ENCODE data around the gene STOM. TPM values are rescaled to one million over a fixed set of nuclear protein-coding genes. Genes with fewer than 3 reads are reported as not detected.

STOM gene
- total RNA-seq, 4 donors from 2014 or later, result 43.7 to 169 (median 119) TPM

DNA sequence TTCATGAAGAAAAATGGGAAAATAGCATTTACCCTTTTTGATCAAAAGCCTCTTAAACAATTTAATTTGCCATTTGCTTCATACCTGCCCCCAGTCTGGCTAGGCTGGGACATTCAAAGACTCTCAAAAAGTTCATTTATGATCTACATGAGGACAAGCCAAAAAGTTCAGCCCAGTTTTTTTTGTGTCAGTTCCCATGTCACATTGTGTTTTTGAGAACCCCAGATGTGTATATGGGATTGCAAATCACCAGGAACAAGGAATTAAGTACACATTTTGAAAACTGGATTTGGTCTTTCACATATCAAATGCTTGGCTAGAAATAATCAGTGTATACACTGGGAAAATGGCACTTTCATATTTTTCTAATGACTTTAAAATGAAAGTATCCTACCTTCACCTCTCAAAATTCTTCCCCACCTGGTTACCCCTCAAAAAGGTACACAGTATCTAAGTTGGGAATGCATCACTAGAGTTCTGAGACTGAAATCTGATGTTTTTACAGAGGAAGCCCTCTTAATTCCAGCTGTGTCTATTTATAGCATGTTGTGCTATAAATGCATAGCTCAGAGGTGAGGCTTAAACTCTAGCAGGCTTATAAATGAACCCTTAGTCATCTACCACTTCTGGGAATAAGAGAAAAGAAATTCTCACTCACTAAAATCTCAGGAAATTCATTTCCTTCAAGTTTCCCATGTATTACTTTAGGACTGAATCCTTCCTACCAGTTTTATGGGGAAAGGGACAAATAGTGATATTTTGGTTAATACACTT is 9.3 kb downstream of the STOM start:
- no peak for DNase-seq
- intact Hi-C loops (cut with DNase I), result no loop called here
- H3K4me1 ChIP-seq, result peaks cover 43 to 100% (median 81%) of the 10 kb centered on the region in 3 donors

DNA sequence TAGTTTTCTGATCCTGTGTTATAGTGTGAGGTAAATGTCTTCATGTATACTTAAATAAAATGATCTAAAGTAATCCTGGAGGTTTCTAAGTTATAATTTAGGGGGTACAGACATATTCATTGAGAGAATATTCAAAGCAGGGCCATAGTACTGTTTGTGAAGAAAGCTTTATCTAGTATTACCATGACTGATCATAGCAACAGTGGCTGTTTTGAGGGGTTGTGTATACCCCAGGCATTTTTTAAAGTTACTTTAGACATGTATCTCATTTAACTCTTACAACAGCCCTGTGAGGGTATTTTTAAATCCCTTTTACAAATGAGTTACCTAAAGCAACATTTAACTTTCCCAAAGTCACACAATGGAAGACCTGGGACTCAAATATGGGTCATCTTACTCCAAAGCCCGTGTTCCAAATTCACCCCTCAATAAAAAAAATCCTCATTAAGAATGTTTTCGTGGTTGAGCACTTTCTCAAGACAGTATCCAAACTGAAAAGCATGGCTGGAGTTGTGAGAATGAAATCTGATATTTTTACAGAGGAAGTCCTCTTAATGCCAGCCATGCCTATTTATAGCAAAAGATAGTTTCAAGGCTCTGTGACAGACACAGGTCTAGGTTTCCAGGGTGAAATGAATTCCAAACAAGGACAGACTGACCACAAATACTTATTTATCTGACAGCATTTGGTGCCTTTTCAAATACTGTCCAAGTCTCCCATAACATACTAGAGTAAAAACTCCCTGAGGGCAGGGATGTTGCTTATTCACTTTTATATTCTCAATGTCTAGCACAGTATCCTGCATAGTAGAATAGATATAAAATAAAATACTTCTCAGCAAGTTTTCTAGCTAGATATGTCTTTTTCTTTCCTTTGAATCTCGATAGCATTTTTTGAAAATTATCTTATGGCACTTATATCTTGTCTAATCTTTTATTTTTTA is 10.4 kb downstream of the STOM start:
- Histone ChIP-seq H3K4me1 (peaks cover 41 to 100% (median 72%) of the 10 kb centered on the region in 3 donors), H3K4me3 (no peak overlapping the region), H3K27ac (peak overlapping the region; percentile 3 to 98 (median 68)), H3K36me3 (peaks cover 0 to 16% (median 0%) of the 10 kb centered on the region in 3 donors), H3K9me3 (no peaks in the 10 kb centered on the region), H3K27me3 (no peaks in the 10 kb centered on the region)
- no peak for DNase-seq
- TF ChIP-seq, protein P1, sequence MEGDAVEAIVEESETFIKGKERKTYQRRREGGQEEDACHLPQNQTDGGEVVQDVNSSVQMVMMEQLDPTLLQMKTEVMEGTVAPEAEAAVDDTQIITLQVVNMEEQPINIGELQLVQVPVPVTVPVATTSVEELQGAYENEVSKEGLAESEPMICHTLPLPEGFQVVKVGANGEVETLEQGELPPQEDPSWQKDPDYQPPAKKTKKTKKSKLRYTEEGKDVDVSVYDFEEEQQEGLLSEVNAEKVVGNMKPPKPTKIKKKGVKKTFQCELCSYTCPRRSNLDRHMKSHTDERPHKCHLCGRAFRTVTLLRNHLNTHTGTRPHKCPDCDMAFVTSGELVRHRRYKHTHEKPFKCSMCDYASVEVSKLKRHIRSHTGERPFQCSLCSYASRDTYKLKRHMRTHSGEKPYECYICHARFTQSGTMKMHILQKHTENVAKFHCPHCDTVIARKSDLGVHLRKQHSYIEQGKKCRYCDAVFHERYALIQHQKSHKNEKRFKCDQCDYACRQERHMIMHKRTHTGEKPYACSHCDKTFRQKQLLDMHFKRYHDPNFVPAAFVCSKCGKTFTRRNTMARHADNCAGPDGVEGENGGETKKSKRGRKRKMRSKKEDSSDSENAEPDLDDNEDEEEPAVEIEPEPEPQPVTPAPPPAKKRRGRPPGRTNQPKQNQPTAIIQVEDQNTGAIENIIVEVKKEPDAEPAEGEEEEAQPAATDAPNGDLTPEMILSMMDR (IDR thresholded peaks at IDR 0.05), result no peak
- TF ChIP-seq POLR2A (IDR thresholded peaks at IDR 0.05), result no peak
- 76 to 79% methylated on average over 3 of the region's 3 CpGs for WGBS, 2 donors
- intact Hi-C loops (cut with DNase I), result no loop called here

More for the DNA sequence above, 9.3 kb downstream of the STOM start:
- no peak for TF ChIP-seq POLR2A (IDR thresholded peaks at IDR 0.05)
- TF ChIP-seq, protein P1 (IDR thresholded peaks at IDR 0.05), result no peak
- Histone ChIP-seq H3K36me3 (peaks cover 0 to 4% (median 0%) of the 10 kb centered on the region in 3 donors), H3K27ac (peak overlapping the region; percentile 63 to 98 (median 87)), H3K4me3 (no peak overlapping the region), H3K9me3 (no peaks in the 10 kb centered on the region), H3K27me3 (no peaks in the 10 kb centered on the region)

DNA sequence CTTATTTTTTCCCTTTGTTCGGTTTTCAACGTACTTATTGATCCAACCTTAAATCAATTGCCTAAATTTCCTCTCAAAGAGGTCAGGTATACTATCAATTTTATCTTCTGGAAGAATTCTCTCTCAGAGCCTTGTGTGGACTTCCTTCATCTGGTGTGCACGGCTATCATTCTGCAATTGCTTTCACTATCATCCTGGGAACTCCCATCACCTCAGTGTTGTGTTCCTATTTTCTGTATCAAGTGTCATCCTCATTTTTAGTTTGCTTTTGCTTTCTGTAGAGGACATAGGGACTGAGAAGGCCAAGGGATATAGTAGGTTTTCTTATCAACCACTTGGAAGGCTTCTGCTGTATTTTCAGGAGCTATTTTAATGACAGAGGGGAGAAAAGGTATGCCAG is 11.3 kb downstream of the STOM start:
- Histone ChIP-seq H3K27ac (peak overlapping the region in 3 of 4 donors; percentile 57 to 98 (median 79)), H3K4me1 (peaks cover 33 to 100% (median 64%) of the 10 kb centered on the region in 3 donors), H3K9me3 (no peaks in the 10 kb centered on the region), H3K4me3 (no peak overlapping the region), H3K36me3 (peaks cover 0 to 24% (median 0%) of the 10 kb centered on the region in 3 donors), H3K27me3 (no peaks in the 10 kb centered on the region)
- 59 to 65% methylated on average over 3 of the region's 3 CpGs for WGBS, 2 donors
- DNase-seq, result no peak
- no peak for TF ChIP-seq POLR2A (IDR thresholded peaks at IDR 0.05)
- TF ChIP-seq, protein P1 (IDR thresholded peaks at IDR 0.05), result no peak
- intact Hi-C loops (cut with DNase I), result no loop called here

DNA sequence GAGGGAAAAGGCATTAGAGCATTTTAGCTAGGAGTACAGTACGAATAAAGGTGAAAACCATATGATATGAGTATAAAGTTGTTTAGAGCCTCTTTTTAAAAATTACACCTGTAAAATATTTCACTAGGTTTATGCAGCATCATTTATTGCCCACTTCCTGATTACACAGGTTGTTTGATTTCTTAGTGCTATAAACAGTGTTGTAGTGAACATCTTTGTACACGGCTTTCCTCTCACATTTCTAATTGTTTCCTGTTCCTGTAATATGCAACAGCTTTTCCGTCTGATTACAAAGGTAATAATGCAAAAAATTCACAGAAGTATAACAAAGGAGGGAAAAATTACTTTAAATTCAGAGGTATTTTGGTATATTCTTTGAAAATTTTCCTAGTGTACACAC is 13.0 kb downstream of the STOM start:
- intact Hi-C loops (cut with DNase I), result no loop called here
- Histone ChIP-seq H3K27me3 (no peaks in the 10 kb centered on the region), H3K36me3 (peaks cover 4 to 42% (median 13%) of the 10 kb centered on the region in 3 donors), H3K4me3 (no peak overlapping the region), H3K9me3 (no peaks in the 10 kb centered on the region), H3K27ac (peak overlapping the region; percentile 63 to 98 (median 78)), H3K4me1 (peaks cover 17 to 100% (median 62%) of the 10 kb centered on the region in 3 donors)
- 60 to 70% methylated on average over 3 of the region's 3 CpGs for WGBS, 2 donors
- TF ChIP-seq, protein P1 (IDR thresholded peaks at IDR 0.05), result no peak
- TF ChIP-seq POLR2A (IDR thresholded peaks at IDR 0.05), result no peak
- DNase-seq, result no peak

Measured in esophagus squamous epithelium (tissue), 5 donors.